GM12873 (cell line): ENCODE results near the gene VPS33A.

Experiments
- CTCF ChIP-seq: IDR thresholded peaks from 2 replicates; pipeline ENCODE4 v1.5.1; 2012; ENCODE audit warnings: low read depth, mild to moderate bottlenecking, moderate library complexity, low read length, control low read depth; ENCODE audit not compliant: insufficient read depth; ENCODE audit errors: missing control alignments

VPS33A gene

DNA sequence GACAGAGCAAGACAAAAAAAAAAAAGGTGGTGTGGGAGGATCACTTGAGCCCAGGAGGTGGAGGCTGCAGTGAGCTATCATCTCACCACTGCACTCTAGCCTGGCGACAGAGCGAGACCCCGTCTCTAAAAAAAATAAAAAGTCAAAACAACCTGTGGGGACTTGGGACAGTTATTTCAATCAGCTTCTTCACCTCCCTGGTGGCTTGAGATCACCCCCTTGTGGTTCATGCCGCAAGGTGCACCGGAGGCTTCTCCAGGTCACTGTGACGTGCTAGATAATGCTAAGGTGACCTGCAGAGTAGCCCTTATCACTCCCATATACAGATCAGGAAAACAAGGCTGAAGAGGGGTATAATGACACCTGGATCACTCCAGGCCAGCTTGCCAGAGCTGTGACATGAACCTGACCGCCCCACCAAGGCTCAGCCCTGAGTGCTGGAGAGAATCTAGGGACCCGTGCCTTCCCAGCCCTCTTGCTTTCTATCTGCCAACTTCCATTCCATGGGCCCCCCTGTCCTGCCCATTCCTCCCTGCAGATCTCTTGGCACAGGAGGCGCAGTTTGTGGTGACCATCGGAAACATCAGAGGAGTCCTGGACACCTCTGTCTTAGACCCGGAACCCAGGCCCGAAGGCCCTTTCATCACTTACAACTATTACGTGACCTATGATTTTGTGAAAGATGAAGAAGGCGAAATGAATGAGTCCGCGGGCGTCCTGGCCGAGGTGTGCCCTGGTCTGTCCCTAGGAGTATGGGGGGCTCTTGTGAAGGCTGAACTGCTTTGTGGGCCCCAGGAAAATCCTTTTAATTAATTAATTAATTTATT is 75.2 kb downstream of the VPS33A start:
- TF ChIP-seq CTCF: peak; percentile 95

DNA sequence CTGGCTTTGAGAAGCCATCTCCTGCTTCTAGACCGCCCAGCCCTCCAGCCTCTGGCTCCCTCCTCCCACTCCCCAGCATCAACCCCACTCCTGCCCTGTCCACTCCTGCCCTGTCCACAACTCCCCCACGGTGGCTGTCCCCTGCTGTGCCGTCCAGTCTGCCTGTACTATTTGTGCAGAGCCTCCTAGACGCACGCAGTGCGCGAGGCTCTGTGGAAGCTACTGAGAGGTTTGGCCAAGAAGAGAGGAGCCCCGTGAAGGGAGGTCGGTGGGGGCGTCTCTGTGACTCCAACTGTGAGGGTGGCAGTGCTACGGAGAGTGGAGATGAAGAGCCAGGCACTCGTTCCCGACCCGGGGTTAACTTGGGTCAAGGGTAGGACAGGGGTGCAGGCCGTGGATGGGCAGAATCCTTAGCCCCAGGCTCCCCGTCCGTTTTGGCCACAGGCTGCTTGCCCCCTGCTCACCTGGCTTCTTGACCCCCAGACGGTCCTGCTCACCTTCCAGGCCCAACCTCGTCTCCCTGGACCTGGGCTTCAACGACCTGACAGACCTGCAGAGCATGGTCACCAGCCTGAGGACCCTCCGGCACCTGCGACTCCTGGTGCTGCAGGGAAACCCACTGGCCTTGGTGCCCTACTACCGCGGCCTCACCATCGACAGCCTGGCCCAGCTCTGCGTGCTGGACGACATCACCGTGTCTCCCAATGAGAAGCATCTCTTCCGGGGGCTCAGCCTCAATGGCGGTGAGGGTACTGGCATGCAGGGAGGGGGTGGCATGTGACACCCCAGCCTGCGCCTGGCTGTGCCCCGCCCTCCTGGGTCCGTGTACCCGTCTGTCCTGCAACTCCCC is 76.4 kb downstream of the VPS33A start:
- TF ChIP-seq CTCF: no peak

DNA sequence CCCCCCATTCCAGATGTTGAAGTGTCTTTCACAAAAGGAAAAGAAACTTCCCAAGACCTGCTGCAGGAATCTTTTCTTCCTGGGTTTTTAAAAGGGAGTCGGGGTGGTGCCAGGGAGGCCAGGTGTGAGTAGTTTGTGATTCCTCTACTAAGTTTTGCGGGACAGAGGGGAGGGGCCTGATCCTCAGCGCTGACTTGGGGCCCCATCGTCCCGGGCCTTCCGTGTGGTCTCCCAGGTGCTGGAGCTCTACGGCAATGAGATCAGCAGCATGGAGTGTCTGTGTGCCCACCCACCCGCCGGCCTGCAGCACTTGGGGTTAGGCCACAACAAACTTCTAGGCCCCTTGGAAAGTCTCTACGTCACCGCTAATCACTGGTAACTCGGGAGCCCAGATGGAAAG is 78.8 kb downstream of the VPS33A start:
- no peak for TF ChIP-seq CTCF

GRCh38 chr12:122185494-122186082 is 80.7 kb downstream of the VPS33A start:
- TF ChIP-seq CTCF: no peak

GRCh38 chr12:122185079-122185478 is 81.2 kb downstream of the VPS33A start:
- no peak for TF ChIP-seq CTCF

DNA sequence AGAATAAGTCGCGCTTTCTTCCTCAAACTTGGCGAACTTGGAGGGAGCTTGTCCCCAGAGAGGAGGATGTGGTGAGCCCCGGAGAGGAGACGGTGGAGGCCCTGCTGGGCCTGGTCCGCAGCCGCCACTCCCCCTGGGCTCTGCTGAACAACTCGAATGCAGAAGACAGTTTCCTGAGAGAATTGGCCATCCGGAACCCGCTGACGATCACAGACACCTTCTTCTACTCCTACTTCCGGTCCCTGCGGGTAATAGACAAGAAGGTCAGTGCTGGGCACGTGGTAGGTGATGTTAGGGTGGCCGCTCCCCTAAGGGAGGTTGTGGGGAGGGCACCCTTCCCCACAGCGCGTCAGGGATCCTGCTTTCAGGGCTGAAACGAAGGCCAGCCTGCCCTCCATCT is 81.8 kb downstream of the VPS33A start:
- TF ChIP-seq CTCF: no peak

GRCh38 chr12:122183588-122183940 is 82.7 kb downstream of the VPS33A start:
- TF ChIP-seq CTCF: no peak
